Ishikawa (cell line): ENCODE measurements around the gene NAT8L.

ENCODE experiments used
- CREB1 ChIP-seq: IDR thresholded peaks from 2 replicates; pipeline ENCODE4 v1.6.1; 2012; ENCODE audit warnings: low read depth
- EP300 ChIP-seq: IDR thresholded peaks from 2 replicates; pipeline ENCODE4 v1.6.1; 2012; ENCODE audit warnings: borderline replicate concordance
- NFIC ChIP-seq: IDR thresholded peaks from 2 replicates; pipeline ENCODE4 v1.6.1; 2012
- RAD21 ChIP-seq: IDR thresholded peaks from 2 replicates; pipeline ENCODE4 v1.6.1; 2012; ENCODE audit warnings: low read depth
- TCF12 ChIP-seq: IDR thresholded peaks from 2 replicates; pipeline ENCODE4 v1.6.1; 2012; ENCODE audit warnings: low read depth
- TF ChIP-seq, protein P1 (sequence below): IDR thresholded peaks from 2 replicates; pipeline ENCODE4 v1.6.1; 2012; ENCODE audit warnings: low read depth, mild to moderate bottlenecking
- TF ChIP-seq, protein P2 (sequence below): IDR thresholded peaks from 2 replicates; pipeline ENCODE4 v1.6.1; 2012
- TF ChIP-seq, protein P3 (sequence below): IDR thresholded peaks from 2 replicates; pipeline ENCODE4 v1.6.1; 2012

DNA sequence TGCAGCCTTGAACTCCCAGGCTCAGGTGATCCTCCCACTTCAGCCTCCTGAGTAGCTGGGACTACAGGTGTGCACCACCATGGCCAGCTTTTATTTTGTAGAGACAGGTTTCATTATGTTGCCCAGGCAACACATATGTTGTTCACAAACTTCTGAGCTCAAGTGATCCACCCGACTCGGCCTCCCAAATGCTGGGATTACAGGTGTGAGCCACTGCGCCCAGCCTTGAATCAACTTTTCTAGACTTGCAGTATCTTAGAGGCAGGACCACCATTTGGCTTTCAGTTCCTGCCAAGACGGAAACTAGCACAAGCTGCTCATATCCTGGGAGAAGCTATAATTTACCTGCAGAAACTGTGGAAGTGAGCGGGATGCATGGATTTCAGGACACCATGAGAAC is 19.9 kb downstream of the NAT8L start:
- TF ChIP-seq, protein P1, sequence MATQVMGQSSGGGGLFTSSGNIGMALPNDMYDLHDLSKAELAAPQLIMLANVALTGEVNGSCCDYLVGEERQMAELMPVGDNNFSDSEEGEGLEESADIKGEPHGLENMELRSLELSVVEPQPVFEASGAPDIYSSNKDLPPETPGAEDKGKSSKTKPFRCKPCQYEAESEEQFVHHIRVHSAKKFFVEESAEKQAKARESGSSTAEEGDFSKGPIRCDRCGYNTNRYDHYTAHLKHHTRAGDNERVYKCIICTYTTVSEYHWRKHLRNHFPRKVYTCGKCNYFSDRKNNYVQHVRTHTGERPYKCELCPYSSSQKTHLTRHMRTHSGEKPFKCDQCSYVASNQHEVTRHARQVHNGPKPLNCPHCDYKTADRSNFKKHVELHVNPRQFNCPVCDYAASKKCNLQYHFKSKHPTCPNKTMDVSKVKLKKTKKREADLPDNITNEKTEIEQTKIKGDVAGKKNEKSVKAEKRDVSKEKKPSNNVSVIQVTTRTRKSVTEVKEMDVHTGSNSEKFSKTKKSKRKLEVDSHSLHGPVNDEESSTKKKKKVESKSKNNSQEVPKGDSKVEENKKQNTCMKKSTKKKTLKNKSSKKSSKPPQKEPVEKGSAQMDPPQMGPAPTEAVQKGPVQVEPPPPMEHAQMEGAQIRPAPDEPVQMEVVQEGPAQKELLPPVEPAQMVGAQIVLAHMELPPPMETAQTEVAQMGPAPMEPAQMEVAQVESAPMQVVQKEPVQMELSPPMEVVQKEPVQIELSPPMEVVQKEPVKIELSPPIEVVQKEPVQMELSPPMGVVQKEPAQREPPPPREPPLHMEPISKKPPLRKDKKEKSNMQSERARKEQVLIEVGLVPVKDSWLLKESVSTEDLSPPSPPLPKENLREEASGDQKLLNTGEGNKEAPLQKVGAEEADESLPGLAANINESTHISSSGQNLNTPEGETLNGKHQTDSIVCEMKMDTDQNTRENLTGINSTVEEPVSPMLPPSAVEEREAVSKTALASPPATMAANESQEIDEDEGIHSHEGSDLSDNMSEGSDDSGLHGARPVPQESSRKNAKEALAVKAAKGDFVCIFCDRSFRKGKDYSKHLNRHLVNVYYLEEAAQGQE: no peak
- TF ChIP-seq, protein P2, sequence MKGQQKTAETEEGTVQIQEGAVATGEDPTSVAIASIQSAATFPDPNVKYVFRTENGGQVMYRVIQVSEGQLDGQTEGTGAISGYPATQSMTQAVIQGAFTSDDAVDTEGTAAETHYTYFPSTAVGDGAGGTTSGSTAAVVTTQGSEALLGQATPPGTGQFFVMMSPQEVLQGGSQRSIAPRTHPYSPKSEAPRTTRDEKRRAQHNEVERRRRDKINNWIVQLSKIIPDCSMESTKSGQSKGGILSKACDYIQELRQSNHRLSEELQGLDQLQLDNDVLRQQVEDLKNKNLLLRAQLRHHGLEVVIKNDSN: no peak
- TF ChIP-seq TCF12 (no peak), EP300 (no peak), RAD21 (no peak), NFIC (no peak), CREB1 (no peak)
- TF ChIP-seq, protein P3, sequence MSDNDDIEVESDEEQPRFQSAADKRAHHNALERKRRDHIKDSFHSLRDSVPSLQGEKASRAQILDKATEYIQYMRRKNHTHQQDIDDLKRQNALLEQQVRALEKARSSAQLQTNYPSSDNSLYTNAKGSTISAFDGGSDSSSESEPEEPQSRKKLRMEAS: no peak
